ENCODE measurements around the gene HOXA3. TPM values are rescaled to one million over a fixed set of nuclear protein-coding genes. Genes with fewer than 3 reads are reported as not detected.
A peak's percentile ranks its signal among the peaks of the same experiment; 100 is the strongest.

The HOXA3 gene
- total RNA-seq, 1 donor from 2014 or later: not detected

DNA sequence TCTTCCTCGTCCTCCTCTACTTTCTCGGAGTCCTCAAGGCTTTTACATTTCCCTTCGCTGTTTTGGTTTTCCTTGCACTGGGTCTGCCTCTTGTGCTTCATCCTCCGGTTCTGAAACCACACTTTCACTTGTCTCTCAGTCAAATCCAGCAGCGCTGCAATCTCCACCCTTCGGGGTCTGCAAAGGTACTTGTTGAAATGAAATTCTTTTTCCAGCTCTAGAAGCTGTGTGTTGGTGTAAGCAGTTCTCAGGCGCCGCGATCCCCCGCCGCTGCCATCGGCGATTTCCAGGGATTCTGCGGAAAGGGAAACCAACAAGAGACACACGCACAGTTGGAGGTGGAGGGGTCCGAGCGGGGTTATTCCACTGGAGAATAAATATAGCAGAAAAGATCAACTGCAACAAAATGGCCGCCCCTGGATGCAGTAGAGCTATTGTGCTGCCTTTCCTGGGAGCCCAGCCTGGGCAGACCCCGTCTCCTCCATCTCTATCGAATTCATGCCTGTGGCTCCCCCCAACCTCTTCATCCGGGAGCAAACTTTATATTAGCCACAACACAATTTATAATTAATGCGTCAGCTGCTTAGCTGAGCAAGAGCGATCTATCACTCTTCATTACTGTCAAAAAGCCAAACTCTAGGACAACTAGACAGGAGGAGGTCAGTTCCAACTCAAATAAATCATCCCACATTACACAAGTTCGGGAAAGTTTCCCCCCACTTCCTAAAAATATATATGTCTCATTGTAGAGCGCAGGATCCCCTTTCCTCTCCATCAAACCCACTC, 51.0 kb downstream of the HOXA3 start:
- H3K27ac Mint-ChIP-seq: no peak overlapping the region
- no peaks in the 10 kb centered on the region for H3K9me3 Mint-ChIP-seq
- no peak overlapping the region for H3K4me3 Mint-ChIP-seq (ENCODE audit: low read depth)
- DNase-seq (ENCODE audit: low spot score): no peak
- intact Hi-C loops (cut with micrococcal nuclease): loop anchor here (5.0 kb wide), 1 partner anchor 1306 kb away; no protein-coding TSS in a partner anchor
- H3K27me3 Mint-ChIP-seq (ENCODE audit: low read depth): peaks cover 84% of the 10 kb centered on the region
- peaks cover 12% of the 10 kb centered on the region for H3K4me1 Mint-ChIP-seq (ENCODE audit: low read depth)
- peaks cover 35% of the 10 kb centered on the region for H3K36me3 Mint-ChIP-seq (ENCODE audit: low read depth)

DNA sequence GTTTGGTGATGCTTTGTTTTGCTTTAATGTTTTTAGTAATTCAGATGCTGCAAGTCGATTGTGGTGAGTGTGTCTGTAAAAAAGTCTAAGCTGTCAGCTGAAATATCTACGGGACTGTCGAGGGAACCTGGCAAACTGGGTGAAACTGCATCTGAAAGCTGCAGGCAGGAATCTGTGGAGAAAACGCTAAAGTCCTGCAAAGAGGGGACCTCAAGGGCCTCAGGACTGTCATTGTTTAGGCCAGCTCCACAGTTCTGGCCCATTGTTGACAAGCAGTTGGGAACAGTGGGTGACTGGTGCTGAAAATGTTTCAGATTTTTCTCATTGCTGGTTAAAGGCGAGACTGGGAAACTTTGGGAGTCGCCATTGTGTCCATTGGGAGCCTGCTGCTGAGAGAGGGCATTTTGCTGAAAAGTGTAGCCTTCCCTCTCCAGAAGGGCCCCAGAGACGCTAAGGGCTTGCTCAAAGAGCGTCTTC, 51.7 kb downstream of the HOXA3 start:
- peaks cover 35% of the 10 kb centered on the region for H3K36me3 Mint-ChIP-seq (ENCODE audit: low read depth)
- intact Hi-C loops (cut with micrococcal nuclease): loop anchor here (5.0 kb wide), 1 partner anchor 1307 kb away; no protein-coding TSS in a partner anchor
- no peak overlapping the region for H3K27ac Mint-ChIP-seq
- no peak overlapping the region for H3K4me3 Mint-ChIP-seq (ENCODE audit: low read depth)
- peaks cover 13% of the 10 kb centered on the region for H3K4me1 Mint-ChIP-seq (ENCODE audit: low read depth)
- DNase-seq (ENCODE audit: low spot score): no peak
- peaks cover 85% of the 10 kb centered on the region for H3K27me3 Mint-ChIP-seq (ENCODE audit: low read depth)
- no peaks in the 10 kb centered on the region for H3K9me3 Mint-ChIP-seq

DNA sequence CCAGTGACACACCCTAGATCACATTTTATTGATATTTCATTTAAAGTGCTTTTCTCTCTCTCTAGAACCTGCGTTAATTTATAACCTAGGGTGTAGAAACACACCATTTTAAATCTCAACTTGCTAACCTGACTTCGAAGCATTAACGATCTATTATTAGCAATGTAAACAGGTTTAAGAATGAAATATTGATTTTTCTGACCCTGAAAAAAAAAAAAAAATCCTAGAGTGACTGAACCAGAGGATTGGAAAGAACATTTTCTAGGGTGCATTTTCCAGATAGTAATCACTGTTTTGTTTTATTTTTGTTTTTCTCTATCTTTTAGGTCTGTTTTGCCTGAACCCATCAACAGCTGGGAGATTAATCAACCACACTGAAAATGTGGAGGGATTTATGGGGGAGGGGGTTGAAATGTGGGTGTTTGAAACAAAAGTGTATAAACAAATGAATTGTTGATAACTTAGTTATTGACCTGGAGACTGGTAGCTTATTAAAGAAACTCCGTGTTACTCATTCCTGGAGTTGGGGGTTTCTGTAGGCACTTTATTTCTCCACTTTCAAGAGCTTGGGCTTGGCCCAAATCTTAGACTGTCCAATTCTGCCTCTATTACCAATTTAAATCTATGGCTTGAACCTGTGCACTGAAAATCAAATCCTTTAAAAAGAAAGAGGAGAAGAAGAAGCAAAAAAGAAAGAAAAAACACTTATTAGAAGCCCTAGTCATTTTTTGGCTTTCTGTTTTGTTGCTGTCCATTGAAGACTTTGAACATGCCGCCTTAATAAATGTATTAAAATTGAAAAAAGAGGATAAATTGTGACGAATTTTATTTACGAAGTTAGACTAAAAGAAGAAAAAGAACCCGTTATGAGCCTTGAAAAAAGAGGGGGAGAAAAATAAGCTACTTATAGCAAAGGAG, 52.7 kb downstream of the HOXA3 start:
- no peak for DNase-seq (ENCODE audit: low spot score)
- peaks cover 21% of the 10 kb centered on the region for H3K4me1 Mint-ChIP-seq (ENCODE audit: low read depth)
- no peaks in the 10 kb centered on the region for H3K9me3 Mint-ChIP-seq
- no peak overlapping the region for H3K4me3 Mint-ChIP-seq (ENCODE audit: low read depth)
- H3K27me3 Mint-ChIP-seq (ENCODE audit: low read depth): peaks cover 85% of the 10 kb centered on the region
- peaks cover 35% of the 10 kb centered on the region for H3K36me3 Mint-ChIP-seq (ENCODE audit: low read depth)
- intact Hi-C loops (cut with micrococcal nuclease): loop anchor here (5.0 kb wide), 3 partner anchors 33 to 1308 kb away; partner anchors contain the start of gene HOXA4
- H3K27ac Mint-ChIP-seq: no peak overlapping the region

DNA sequence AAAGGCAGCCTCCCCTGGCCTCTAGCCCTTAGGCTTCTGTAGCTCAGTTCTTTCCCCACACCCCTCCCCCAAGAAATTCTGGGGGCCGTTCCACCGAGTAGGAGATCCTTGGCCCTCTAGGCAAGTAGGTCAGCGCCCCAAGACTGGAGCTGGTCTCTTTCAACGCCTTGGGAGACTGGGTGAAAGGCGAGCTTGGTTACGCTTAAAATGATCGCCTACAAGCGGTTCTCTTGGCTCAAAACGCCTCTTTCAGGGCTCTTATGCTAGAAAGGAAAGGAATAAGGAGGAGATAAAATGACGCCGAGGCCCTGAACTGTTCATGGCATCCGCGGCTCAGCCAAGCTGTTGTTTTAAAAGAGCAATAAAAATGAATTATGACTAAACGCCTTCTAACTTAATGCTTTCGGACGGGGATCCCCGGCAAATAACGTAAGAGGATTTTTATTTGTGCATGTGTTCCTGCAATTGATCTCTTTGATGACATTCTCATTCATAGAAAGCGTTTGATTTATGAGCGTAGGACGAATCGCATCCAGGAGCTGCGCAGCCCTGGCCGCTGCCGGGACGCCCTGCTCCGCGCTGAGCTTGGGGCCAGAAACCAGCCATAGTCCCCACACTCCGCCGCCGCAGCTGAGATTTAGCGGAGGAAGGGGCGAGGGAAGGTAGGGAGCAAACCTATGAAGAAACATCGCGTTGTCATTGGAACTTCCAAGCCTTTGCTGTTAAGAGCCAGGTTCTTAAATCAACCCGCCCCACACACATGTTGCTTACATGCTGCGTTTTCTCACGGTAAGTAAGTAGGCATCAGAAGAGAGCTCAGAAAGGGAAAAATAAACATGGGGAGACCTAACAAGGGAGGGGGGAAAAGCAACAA, 53.6 kb downstream of the HOXA3 start:
- H3K27ac Mint-ChIP-seq: no peak overlapping the region
- H3K4me1 Mint-ChIP-seq (ENCODE audit: low read depth): peaks cover 22% of the 10 kb centered on the region
- no peak for DNase-seq (ENCODE audit: low spot score)
- no peaks in the 10 kb centered on the region for H3K9me3 Mint-ChIP-seq
- peaks cover 35% of the 10 kb centered on the region for H3K36me3 Mint-ChIP-seq (ENCODE audit: low read depth)
- intact Hi-C loops (cut with micrococcal nuclease): loop anchor here (5.0 kb wide), 2 partner anchors 33 to 1242 kb away; partner anchors contain the start of gene HOXA4
- H3K27me3 Mint-ChIP-seq (ENCODE audit: low read depth): peaks cover 85% of the 10 kb centered on the region
- H3K4me3 Mint-ChIP-seq (ENCODE audit: low read depth): no peak overlapping the region

DNA sequence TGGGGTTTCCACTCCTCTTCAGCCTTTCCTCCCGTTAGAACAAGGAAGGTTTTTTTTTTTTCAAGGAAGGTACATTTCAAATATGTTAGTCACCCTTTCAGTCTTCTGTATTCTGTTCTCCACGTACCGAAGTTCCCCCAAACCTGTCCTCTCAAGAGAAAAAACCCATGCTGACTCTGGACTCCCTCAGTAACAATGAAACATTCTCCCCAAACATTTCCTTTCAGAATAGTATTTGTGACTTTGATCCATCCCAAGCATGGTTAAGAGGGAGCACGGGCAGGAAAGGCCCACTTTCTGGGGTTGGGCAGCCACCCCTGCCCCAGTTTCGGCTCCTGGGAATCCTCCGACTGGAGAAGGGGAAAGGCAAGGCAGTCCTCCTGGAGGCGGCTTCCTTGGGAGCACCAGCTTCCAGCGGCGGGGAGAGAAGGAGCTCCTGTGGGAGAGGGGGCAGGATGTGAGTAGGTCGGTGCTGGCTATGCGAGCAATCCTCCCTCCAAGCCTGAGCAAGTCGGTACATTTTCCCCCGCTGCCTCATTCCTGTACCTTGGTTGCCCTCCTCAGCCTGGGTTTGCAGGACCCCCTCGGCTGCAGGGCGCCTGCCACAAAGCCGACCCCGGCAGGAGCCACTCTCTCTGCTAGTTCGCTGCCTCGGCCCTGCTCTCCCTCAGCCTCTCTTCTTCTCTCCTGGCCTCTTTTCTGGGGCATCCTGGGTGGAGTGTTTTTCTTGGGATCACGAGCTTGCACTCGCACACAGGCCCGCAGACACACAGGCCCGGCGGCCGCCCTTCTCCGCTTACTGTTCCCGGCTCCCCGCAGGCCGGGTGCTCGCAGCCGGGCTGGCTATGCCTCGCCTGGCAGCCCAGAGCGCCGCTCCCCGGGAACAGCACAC, 54.5 kb downstream of the HOXA3 start:
- Mint-ChIP-seq H3K36me3 (ENCODE audit: low read depth) (peaks cover 33% of the 10 kb centered on the region), H3K4me3 (ENCODE audit: low read depth) (peak overlapping the region; percentile 80), H3K27ac (no peak overlapping the region), H3K9me3 (no peaks in the 10 kb centered on the region), H3K4me1 (ENCODE audit: low read depth) (peaks cover 21% of the 10 kb centered on the region), H3K27me3 (ENCODE audit: low read depth) (peaks cover 83% of the 10 kb centered on the region)
- no peak for DNase-seq (ENCODE audit: low spot score)
- intact Hi-C loops (cut with micrococcal nuclease): loop anchor here (2.0 to 5.0 kb wide), 5 partner anchors 34 to 1241 kb away; partner anchors contain the start of genes HOXA4 and SKAP2

DNA sequence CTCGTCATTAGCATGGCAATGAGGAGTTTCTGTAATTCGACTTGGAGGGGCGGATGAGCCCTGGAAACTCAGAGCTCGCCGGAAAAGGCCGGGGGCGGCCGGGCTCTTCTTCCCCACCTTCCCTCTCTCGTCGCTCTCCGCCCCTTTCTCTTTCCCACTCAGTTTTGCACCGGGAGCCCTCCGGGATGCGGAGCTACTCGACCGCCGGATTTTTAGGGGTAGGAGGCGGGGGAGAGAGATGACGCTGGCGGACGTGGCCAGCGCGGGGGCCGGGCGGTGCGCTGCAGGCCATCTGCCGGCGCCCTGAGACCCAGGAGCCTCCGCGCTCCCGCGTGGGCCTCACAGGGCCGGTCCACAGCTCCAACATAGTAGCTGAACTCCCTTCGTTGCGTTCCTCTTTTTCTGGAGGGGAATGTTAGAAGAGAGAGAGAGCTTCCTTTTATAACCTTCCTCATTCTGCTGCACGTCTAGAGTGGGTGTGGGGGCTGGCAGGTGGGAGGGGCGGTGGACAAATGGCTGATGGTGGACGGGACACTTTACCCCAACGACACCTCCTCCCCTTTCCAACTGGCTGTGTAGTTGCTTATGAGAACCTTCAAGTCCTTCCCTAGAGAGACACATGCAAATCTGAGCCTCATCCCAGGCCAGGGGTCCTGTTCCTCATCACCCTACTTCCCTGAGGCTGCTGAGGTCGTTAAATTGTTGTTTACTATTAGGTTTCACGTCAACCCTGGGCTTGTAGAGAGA, 55.4 kb downstream of the HOXA3 start:
- H3K36me3 Mint-ChIP-seq (ENCODE audit: low read depth): peaks cover 31% of the 10 kb centered on the region
- DNase-seq (ENCODE audit: low spot score): no peak
- H3K27ac Mint-ChIP-seq: no peak overlapping the region
- H3K9me3 Mint-ChIP-seq: no peaks in the 10 kb centered on the region
- intact Hi-C loops (cut with micrococcal nuclease): loop anchor here (2.0 to 5.0 kb wide), 5 partner anchors 35 to 1240 kb away; partner anchors contain the start of genes HOXA4 and SKAP2
- H3K27me3 Mint-ChIP-seq (ENCODE audit: low read depth): peaks cover 83% of the 10 kb centered on the region
- H3K4me3 Mint-ChIP-seq (ENCODE audit: low read depth): peak overlapping the region; percentile 80
- H3K4me1 Mint-ChIP-seq (ENCODE audit: low read depth): peaks cover 16% of the 10 kb centered on the region

DNA sequence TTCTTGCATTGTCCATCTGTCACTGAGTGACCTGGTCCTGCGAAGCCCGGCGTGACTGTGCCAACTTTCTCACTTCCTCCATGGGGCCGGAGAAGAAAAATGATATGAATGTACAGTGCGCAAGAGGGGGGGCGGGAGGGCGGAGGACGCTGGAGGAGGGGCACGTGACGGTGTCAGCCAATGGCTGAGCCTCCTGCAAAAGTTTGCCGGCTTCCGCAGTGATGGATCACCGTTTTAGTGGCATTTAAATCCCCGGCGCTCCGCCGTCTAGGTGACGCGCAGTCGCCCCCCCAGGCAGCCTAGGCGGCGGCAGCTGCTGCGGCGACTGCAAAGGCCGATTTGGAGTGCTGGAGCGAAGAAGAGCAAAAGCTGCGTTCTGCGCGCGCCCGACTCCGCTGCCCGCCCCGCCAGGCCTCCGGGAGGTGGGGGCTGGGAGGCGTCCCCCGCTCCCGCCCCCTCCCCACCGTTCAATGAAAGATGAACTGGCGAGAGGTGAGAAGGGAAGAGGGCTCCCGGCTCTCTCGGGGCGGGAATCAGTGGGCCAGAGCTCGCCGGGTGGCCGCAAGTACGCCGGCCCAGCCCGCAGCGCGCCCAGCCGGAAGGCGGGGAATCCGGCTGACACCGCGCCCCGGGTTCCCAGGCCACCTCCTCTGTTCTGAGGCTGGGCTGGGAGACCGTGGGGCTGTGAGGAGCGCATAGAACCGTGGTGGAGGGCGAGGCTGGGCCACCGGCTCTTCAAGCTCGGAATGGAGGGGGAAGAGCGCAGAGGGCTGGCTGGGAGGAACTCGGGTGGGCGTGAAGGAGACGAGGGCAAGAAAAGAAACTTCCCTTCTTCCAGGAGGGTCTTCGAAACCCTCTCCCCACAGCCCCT, 56.3 kb downstream of the HOXA3 start, which contains the start of gene HOXA1:
HOXA1 (minus strand) TSS at position 104 of the 871 bp plus-strand sequence; CDS start at position 16, 88 bp downstream.
- Mint-ChIP-seq H3K27ac (peak within 1 kb of the TSS; percentile 21), H3K4me1 (ENCODE audit: low read depth) (peaks cover 16% of the 10 kb centered on the region), H3K9me3 (no peaks in the 10 kb centered on the region), H3K27me3 (ENCODE audit: low read depth) (peaks cover 83% of the 10 kb centered on the region), H3K36me3 (ENCODE audit: low read depth) (peaks cover 26% of the 10 kb centered on the region), H3K4me3 (ENCODE audit: low read depth) (peak within 1 kb of the TSS; percentile 80)
- DNase-seq (ENCODE audit: low spot score): peak; percentile 66
- intact Hi-C loops (cut with micrococcal nuclease): loop anchor here (2.0 to 5.0 kb wide), 5 partner anchors 36 to 1239 kb away; partner anchors contain the start of genes HOXA4 and SKAP2

DNA sequence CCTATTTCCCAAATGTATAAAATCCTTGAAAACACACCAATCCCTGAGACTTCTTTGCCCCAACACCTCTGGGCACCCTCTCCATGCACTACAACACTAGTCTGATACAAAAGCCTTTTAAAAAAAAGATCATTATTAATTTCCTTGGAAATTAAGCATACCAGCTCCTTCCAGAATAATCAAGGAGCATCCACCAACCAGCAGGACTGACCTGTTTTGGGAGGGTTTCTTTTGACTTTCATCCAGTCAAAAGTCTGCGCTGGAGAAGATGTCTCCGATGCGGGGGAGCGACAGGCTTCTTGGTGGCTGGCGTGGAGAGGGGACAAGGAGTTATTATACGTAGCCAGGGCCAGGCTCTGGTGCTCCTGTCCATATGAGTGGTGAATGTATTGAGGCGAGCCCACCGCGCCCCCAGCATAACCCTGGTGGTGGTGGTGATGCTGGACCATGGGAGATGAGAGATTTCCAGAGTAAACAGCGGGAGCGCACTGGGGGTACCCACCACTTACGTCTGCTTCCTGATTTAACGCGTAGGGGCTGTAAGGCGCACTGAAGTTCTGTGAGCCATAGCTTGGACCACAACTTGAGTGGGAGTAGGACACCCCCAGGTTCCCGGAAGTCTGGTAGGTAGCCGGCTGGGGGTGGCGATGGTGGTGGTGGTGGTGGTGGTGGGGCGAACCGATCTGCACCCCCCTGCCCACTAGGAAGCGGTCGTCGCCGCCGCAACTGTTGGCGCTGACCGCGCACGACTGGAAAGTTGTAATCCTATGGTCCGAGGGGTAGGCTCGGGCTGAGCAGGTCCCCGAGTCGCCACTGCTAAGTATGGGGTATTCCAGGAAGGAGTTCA, 57.1 kb downstream of the HOXA3 start:
- Mint-ChIP-seq H3K4me1 (ENCODE audit: low read depth) (peaks cover 16% of the 10 kb centered on the region), H3K27me3 (ENCODE audit: low read depth) (peaks cover 83% of the 10 kb centered on the region), H3K9me3 (no peaks in the 10 kb centered on the region), H3K36me3 (ENCODE audit: low read depth) (peaks cover 18% of the 10 kb centered on the region), H3K27ac (peak overlapping the region; percentile 21), H3K4me3 (ENCODE audit: low read depth) (peak overlapping the region; percentile 80)
- intact Hi-C loops (cut with micrococcal nuclease): loop anchor here (5.0 kb wide), 2 partner anchors 37 to 1238 kb away; partner anchors contain the start of gene HOXA4
- no peak for DNase-seq (ENCODE audit: low spot score)

DNA sequence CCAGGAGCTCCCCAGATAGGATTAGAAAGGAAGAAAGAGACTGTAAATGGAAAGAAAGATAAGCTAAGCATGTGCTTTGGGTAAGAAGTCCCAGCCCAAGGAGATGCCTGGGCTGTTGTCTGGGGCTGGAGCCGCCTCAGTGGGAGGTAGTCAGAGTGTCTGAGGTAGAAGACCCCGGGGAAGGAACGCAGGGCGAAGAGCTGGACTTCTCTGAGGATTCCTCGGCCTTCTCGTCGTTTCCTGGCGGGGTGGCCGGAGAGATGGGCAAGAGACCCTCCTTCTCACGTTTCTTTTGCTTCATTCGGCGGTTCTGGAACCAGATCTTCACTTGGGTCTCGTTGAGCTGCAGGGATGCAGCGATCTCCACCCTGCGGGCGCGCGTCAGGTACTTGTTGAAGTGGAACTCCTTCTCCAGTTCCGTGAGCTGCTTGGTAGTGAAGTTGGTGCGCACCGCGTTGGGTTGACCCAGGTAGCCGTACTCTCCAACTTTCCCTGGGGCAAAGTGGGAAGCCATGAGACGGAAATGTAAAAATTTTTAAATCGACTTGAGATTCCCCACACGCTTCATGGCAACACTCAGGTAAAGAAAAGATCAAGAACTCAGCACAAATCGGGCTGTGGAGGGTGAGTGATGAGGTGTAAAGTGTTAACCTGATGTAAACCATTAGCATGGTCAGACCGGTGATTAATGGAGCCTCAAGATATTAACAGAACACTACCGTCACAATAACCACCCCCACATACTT, 57.9 kb downstream of the HOXA3 start:
- Mint-ChIP-seq H3K4me1 (ENCODE audit: low read depth) (peaks cover 16% of the 10 kb centered on the region), H3K4me3 (ENCODE audit: low read depth) (no peak overlapping the region), H3K9me3 (no peaks in the 10 kb centered on the region), H3K27ac (no peak overlapping the region), H3K27me3 (ENCODE audit: low read depth) (peaks cover 83% of the 10 kb centered on the region), H3K36me3 (ENCODE audit: low read depth) (peaks cover 11% of the 10 kb centered on the region)
- intact Hi-C loops (cut with micrococcal nuclease): loop anchor here (5.0 kb wide), 3 partner anchors 38 to 1237 kb away; partner anchors contain the start of genes EVX1 and HOXA4
- DNase-seq (ENCODE audit: low spot score): no peak
